K562 (cell line): ENCODE measurements around the gene PCYT1A. TPM values are rescaled to one million over a fixed set of nuclear protein-coding genes. Genes with fewer than 3 reads are reported as not detected.

Source experiments
- BRF1 ChIP-seq: IDR thresholded peaks from 3 replicates; pipeline ENCODE4 v1.6.1; 2011; ENCODE audit warnings: borderline replicate concordance, mild to moderate bottlenecking; ENCODE audit not compliant: insufficient read length; ENCODE audit errors: extremely low read depth
- CLOCK ChIP-seq: fragments of 250-450 bp; sonication (Bioruptor Pico); IDR thresholded peaks from 2 replicates; pipeline ENCODE4 v1.4.0; 2020; ENCODE audit warnings: mild to moderate bottlenecking, moderate library complexity, borderline replicate concordance
- ETV6 ChIP-seq, 3 experiments: fragments of 150-350 bp in 1 of 3; sonication (generic) in 1 of 3; formaldehyde crosslinking in 1 of 3; IDR thresholded peaks; 2 replicates each; pipeline versions ENCODE4 v1.6.1 to v1.8.0; 2014 to 2022; ENCODE audit warnings: borderline replicate concordance in 2 of 3, low read depth in 2 of 3, antibody characterized with exemption in 1 of 3, low read length in 1 of 3, mild to moderate bottlenecking in 1 of 3, missing genetic modification reagents in 1 of 3
- HCFC1 ChIP-seq: IDR thresholded peaks from 2 replicates; pipeline ENCODE4 v1.6.1; 2012; ENCODE audit warnings: low read depth, low read length, improper control_type of control experiment
- HLTF ChIP-seq: fragments of 450-650 bp; IDR thresholded peaks from 2 replicates; pipeline ENCODE4 v1.6.1; 2016
- HNRNPL ChIP-seq: fragments of 200-400 bp; formaldehyde crosslinking; IDR thresholded peaks from 2 replicates; pipeline ENCODE4 v1.6.1; 2017; ENCODE audit warnings: low read depth, mild to moderate bottlenecking, low read length
- TAL1 ChIP-seq: fragments of 450-650 bp; IDR thresholded peaks from 2 replicates; pipeline ENCODE4 v1.6.1; 2016; ENCODE audit warnings: mild to moderate bottlenecking
- TBP ChIP-seq: optimal IDR thresholded peaks from 2 replicates; pipeline ENCODE3; 2011; ENCODE audit warnings: low read depth, low read length, improper control_type of control experiment
- ZFX ChIP-seq: sonication (generic); formaldehyde crosslinking; IDR thresholded peaks from 2 replicates; pipeline ENCODE4 v1.8.0; 2022; ENCODE audit warnings: mild to moderate bottlenecking, missing genetic modification reagents, moderate library complexity
- ZNF232 ChIP-seq: sonication (generic); formaldehyde crosslinking; IDR thresholded peaks from 2 replicates; pipeline ENCODE4 v1.8.0; 2022; ENCODE audit warnings: mild to moderate bottlenecking, missing genetic modification reagents
- ZNF518B ChIP-seq: fragments of 250-450 bp; sonication (Bioruptor Pico); IDR thresholded peaks from 2 replicates; pipeline ENCODE4 v1.5.0; 2021; ENCODE audit warnings: mild to moderate bottlenecking, moderate library complexity
- ZNF639 ChIP-seq, 2 experiments: fragments of 200-800 bp in 1 of 2; sonication (Bioruptor generic) in 1 of 2; sonication (generic) in 1 of 2; formaldehyde crosslinking in 1 of 2; IDR thresholded peaks in 1 of 2; conservative IDR thresholded peaks in 1 of 2; 2 replicates each; pipeline versions ENCODE4 v1.5.0 to v1.6.1; 2016 to 2020; ENCODE audit warnings: missing compliant biosample characterization in 1 of 2, missing genetic modification characterization in 1 of 2, missing genetic modification reagents in 1 of 2
- polyA plus RNA-seq, 8 experiments: library from polyadenylated mRNA; depleted of rRNA in 4 of 8; stranded (reverse) in 5 of 8; unstranded in 3 of 8; fragments of >200 nt; fragmentation: Nextera tagmentation in 2 of 8; fragmentation: Illumina TruSeq in 1 of 8; extraction: Ambion mirVana in 2 of 8; extraction: Trizol in 1 of 8; gene quantifications; 2 replicates each; pipeline versions ENCODE4 v1.2.1 to v1.2.3, GENCODE V29; 2011 to 2014; ENCODE audit warnings: inconsistent platforms in 1 of 8, missing spikeins in 1 of 8
- total RNA-seq, 7 experiments: library from RNA; depleted of rRNA in 6 of 7; stranded (reverse); fragments of >200 nt in 6 of 7; fragmentation: Illumina TruSeq in 2 of 7; extraction: Trizol in 2 of 7; gene quantifications; 2 replicates each; pipeline versions ENCODE4 v1.2.1 to v1.2.3, GENCODE V29; 2011 to 2021; ENCODE audit warnings: low replicate concordance in 1 of 7

Gene PCYT1A
- total and polyA plus RNA-seq, 9 of the 15 experiments (the other 6 are each of a cell fraction or from before 2014, with no cell fraction given) = 13.4 to 62.8 (median 49.4) TPM

GRCh38 chr3:196287090-196287439, 461 bp downstream of the PCYT1A start (continued):
- TF ChIP-seq ETV6 (IDR thresholded peaks at IDR 0.05; ENCODE audit: borderline replicate concordance in 1 of 2, low read depth in 2 of 2, low read length in 1 of 2) (no peak), ETV6 (CRISPR knock-in tag; IDR thresholded peaks at IDR 0.05; ENCODE audit: borderline replicate concordance) (no peak), BRF1 (no peak), ZFX (CRISPR knock-in tag) (no peak), HCFC1 (no peak), ZNF639 (CRISPR knock-in tag; conservative IDR thresholded peaks at IDR 0.05 in 1 of 2, IDR thresholded peaks at IDR 0.05 in 1 of 2) (no peak), TAL1 (no peak; the same call in 1 of the 2 replicates), ZNF232 (CRISPR knock-in tag) (no peak), ZNF518B (no peak), TBP (no peak), CLOCK (CRISPR knock-in tag) (no peak), HNRNPL (peak; percentile 38; the same call in 1 of the 2 replicates), HLTF (0 out of 2 replicates have a peak, but pooled peaks have one; percentile 27)
